Stimulated activated CD4-positive, alpha-beta T cell treated with anti-CD3 and anti-CD28 coated beads, Interleukin-15, amount 100 ng/mL, for 24 hours (primary cell): ENCODE data around the gene ADGRD2.

Experiments
- DNase-seq: peaks from one replicate; pipeline ENCODE4 v3.0.0-alpha.2; 2020

ADGRD2 gene

DNA sequence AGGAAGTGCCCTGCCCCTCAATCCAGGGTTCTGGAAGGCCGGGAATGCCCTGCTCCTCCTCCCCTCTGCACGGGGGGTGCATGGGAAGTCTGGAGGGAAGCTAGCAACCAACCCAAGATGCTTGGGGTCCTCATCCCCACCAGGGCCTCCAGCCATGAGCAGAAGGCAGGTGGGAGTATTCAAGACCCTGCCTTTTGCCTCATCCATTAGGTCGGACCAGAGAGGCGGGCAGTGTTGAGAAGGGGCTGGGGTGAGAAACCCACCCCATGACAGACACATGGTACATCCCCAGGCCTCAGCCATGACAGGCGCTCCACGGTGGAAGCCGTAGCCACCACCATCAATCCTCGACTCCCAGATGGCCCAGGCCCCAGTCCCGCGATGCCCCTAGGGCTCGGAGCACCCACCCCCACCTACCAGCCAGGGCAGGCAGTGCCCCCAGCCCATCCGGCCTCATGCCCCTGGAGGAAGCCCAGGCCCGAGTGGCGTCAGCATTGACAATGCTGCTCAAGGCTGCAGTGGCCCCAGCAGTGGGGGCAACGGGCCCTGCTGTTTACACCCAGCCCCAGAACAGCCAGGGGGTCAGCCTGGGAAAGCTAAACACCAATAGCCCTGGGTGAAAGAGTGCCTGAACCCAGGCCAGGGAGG, 48.4 kb downstream of the ADGRD2 start:
- DNase-seq: no peak

DNA sequence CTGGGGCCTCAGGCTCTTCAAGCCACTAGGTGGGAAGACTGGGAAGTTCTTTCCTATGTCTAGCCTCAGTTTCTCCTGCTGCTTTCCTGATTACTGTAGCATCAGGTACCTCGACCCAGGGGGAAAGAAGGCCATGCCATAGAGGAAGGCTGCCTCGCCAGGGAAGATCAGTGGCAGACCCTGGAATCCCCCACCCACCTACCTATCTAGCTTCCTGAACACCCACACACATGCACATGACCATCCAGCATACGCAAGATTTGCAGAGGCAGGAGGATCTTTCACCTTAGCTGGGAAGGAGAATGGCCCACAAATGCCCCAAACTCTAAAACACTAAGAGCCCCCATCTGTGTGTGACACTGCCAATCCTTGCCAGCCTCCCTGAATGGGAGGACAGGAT, 49.0 kb downstream of the ADGRD2 start:
- DNase-seq: no peak

DNA sequence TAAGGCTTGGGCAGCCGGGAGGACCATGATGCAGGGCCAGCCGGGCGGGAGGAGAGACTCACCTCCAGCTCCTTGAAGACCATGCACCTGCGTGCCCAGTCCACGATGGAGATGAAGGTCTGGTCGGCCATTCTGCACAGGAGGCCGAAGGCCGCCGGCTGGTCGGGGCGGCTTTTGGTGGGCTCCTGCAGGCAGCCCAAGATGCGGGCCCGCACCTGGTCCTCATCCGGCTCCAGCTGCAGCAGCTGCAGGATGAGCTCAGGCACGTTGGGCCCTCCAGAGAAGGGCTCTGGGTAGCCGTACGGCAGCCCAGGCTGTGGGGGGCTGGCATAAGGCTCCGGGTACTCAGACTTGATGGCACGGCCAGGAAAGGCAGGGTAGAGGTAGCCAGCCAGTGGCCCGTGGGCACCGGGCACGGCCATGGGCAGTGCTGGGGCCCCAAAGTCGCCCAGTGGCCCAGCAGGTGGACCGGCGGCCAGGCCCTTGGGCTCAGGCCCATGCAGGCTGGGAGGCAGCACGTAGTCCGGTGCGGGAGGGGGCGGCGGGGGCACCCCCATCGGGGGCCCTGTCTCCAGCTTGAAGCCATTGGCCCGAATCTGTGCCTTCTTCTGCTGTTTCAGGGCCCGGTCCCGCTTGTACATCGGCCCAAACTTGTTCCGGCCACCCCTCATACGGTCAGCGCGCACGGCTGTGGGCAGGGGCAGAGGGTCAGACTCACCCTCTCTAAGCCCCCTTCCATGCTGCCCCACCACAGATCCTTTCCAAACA, 50.0 kb downstream of the ADGRD2 start:
- no peak for DNase-seq

DNA sequence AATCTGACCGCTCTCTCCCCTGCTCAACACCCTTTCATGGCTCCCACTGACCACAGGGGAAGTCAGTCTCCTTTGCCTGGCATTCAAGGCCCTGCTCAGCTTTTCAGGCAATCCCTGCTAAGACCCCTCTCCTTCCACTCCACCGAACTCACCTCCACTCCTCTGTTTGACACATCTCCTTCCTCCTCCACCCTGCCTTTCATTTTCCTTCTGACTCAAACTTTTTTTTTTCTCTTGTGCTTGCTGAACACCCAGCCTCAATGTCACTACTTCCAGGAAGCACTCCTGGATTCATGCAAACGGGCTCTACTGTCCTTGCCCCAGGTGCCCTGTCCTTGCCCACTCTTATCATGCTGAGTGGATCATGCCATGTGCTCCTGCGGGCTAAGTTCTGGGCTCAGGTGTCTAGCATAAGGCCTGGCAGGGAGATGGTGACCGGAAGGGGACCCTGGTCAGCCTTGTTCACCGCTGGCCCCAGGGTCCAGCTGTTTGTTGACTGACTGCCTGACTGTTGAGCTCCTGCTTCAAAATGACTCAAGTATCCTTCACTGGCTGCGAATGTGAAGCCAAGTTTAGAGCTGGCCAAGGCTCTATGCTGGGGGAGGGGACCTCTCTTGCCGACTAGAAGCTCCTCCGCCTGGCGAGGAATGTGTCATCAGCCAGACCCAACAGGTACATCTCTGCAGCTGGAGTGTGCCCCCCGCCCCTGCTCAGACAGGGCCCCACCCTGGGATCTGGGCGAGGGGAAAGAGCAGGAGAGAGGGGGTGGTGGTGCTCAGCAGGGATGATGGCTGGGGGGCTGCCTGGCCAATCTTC, 50.8 kb downstream of the ADGRD2 start:
- no peak for DNase-seq

DNA sequence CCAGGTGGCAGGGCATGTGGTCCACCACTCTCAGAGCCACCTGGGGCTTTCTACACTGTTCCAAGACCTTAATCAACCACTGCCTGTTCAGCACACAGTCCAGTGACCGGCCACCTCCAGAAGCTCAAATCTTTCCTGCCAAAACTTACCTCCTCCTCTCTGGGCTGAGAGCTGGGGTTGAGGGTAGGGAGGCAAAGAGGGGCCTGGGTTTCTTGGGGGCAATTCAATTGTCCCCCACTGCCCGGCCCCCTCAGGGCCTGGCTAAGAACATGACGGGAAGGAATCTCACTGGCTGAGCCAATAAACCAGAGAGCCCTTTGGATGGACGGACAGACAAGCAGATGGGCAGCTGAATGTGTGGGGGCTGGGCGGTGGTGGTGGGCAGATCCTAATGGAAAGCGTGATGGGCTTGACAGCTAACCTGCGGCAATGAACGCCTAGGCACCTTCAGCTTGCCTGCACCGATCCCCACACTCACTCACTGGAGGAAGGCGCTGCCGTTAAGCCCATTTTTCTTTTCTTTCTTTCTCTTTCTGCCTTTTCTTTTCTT, 51.6 kb downstream of the ADGRD2 start:
- DNase-seq: no peak

DNA sequence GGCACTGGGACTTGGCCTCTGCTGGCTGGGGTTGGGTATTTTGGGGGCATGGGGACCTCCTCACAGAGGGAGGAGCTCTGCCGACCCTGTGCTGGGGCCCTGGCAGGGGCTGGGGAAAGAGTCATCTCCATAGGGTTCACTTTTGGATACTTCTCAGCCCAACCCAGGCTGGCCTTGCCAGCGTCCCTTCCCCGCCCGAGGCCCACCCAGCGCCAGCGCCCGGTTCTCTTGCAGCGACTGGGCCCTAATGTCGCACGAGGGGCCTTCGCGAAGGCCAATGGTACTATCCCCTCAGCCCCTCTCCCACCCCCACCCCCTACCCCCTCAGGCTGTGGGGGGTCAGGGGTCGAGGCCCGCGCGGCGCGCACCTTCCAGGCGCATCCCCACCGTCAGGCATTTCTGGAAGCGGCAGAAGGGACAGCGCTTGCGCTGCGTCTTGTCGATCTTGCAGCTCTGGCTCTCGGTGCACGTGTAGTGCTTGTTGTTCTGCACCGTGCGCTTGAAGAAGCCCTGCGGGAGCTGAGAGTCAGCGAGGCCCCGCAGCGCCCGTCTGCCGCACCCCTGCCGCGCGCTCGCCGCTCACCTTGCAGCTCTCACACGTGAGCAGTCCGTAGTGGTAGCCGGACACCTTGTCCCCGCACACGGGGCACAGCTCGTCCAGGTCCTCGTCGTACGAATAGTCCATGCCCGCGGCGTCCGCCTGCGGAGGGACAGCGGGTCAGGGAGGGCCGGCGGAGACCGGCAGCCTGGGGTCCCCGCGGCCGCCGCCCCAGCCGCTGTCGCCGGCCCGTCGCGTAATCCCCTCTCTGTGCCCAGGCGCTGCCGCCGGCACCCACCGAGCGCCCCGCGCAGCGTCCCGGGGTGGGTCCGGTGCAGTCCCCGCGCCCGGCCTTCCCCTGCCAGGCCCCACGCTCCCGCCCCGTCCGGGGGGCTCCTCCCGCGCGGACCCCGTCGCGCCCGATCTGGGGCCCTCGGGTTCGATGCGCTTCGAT, 52.8 kb downstream of the ADGRD2 start:
- no peak for DNase-seq

DNA sequence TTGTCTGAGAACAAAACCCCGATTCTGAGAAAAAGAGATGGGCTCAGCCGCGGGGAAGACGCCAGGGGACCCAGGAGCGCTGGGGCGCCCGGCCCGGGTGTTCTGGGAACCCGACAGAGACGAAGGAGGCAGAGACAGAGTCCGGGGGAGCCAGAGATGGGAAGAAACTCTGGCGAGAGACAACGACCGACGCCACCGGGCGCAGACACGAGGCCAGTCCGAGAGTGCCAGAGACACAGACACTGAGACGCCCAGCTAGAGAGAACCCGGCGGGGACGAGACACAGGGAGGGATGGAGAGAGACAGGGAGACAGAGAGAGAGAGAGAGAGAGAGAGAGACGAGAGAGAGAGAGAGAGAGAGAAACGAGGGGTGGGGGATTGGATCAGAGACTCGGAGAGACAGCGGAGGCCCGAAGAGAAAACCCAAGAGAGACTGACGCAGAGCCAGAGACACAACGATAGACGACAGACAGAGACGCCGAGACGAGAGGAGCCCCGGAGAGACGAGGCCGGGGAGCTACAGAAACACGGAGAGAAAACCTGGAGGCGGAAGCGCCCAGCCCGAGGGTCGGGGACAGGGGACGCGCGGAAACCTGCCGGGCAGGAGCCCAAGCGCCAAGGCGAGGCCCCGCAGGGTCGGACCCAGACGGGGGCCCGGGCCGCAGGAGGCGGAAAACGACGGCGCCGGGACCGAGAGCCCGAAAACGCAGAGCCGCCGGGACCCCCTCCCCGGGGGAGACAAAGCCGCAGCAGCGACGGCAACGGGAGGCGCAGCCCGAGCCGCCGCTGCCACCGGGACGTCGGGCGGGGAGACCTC, 53.7 kb downstream of the ADGRD2 start:
- no peak for DNase-seq

DNA sequence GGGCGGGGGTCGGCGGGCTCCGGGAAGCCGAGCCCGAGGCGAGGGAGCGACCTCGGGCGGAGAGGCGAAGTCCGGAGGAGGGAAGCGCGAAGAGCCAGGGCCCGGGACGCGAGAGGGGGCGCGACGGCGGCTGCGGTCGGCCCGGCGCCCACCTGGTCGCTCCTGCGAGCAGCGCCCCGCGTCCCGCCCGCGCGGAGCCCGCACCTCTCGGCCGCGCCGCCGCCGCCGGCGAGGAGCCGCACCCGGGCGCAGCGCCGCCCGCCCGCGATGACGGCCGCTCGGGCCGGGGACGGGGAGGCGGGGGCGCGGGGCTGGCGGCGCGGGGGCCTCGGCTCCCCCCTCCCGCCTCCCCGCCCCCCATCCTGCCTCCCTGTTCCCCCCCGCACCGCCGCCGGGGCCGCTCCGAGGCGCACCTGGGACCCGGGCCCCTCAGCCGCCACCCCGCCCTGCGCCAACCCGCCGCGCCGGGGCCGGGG, 54.3 kb downstream of the ADGRD2 start:
- DNase-seq: no peak

DNA sequence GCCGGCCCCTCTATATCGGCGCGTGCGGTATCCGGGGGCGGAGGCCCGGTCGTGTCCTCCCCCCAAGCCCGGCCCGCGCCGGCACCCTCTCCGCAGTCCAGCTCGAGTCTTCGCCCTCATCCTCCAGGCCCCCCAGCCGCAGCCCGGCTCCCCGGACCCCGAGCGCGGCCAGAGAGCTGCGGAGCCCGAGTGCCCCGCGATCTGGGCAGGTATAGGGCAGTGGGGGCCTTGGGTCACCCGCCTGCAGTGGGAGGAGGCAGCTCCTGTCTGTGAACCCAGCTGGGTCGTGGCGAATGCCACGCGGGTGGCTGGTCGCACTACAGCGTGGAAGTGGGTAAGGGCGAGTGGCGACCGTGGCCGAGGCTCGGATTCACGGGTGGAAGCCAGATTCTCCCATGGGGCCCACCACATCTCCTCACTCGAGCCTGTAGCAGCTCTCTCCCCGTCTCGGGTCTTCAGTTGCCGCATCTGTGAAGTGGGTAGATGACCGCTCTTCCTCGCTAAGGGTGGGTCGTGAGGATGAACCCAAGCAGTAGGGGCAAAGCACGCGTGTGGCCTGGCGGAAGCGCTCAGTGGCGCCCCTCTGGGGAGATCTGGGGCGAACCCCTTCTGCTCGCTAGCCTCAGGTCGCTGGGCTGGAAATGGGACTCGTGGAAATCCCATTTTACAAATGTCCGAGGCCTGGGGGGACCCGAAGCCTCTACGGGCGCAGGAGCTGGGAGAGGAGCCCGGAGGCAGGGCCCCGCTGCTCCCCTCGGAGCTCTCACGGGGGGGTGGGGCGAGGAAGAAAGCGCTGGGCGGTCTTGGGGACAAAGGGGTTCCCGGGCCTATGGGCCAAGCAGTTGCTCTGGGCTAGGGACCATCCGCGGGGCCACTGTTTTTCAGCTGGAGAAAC, 55.0 kb downstream of the ADGRD2 start:
- DNase-seq: no peak

DNA sequence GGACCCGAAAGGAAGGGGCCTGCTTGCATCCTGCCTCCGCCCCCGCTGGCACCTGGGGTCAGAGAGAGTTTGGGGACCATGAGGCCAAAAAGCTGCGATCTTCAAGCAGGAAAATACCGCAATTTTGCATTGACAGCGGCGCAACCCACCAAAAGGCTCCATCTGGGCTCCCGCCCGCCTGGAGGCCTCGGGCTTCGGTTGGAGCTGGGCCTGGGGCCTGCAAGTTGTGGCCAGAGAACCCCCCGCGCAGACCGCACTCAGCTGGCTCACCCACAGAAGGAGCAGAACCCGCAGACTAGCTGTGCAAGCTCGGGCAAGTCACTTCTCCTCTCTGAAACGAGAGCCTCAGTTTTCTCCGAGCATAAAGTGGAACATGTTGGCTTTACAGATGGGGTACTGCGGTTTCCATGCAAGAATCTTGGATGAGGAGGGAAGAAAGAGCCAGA, 55.7 kb downstream of the ADGRD2 start:
- no peak for DNase-seq

DNA sequence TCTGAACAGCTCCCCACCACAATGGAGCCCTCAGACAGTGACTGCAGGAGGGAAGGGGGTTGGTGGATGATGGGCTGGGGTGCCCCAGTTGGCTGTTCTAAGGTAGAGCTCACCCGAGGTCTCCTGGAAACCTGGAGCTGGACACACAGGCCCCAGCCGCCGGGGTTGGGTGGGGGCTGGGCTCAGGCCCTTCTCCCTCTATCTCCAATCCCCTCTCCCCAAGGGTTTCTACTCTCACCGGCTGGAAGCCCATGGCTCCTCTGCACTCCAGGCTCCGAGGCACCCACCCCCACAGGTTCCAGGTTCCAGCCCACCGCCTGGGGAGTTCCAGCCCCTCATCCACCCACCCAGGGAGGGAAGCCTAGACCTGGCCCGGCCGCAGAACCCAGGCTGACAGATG, 56.2 kb downstream of the ADGRD2 start:
- no peak for DNase-seq

DNA sequence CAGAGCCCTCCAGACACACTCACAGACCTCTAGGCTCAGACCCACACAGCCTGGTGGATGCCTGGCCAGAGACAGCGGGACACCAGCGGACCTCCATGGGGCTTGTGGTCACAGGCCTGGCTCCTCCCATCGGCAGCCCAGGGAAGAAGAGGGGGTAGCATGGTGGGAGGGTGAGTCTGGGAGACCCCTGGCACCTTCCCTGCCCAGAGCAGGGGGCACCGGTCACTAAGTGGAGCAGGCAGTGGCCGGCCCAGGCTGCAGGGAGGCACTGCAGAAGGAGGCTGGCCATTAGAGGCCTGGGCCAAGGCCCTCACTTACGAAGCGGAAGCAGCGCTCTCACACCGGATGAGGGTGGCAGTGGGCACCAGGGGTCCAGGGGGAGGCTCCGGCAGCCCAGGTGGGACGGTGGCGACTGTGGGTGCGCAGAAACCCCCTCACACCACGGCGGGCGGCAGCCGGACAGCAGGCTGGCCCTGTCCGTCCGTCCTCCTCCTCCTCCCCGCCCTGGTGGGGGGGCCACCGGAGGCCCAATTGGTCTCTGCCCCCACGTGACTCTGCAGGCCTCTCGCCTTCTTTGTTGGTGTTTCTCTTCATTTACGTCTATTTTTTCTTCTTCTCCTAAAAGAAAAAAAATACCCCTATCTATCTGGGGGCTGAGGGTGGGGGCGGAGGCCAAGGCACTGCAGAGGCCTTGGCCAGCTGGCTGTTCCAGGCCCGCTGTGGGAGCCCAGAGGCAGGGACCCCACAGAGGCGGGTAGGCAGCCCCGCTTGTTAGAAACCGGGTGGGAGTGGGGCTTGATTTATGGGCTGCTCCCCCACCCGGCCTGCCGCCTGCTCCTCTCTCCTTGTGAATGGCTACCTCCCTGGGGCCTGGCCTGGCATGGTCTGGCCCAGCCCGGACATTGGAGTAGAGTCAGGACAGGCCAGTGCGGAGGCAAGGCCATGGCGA, 57.0 kb downstream of the ADGRD2 start, which contains the start of gene NR5A1:
Gene NR5A1 (minus strand): TSS at position 469 of the 949 bp plus-strand sequence. CDS start 4,004 bp downstream, outside the sequence.
- no peak for DNase-seq

DNA sequence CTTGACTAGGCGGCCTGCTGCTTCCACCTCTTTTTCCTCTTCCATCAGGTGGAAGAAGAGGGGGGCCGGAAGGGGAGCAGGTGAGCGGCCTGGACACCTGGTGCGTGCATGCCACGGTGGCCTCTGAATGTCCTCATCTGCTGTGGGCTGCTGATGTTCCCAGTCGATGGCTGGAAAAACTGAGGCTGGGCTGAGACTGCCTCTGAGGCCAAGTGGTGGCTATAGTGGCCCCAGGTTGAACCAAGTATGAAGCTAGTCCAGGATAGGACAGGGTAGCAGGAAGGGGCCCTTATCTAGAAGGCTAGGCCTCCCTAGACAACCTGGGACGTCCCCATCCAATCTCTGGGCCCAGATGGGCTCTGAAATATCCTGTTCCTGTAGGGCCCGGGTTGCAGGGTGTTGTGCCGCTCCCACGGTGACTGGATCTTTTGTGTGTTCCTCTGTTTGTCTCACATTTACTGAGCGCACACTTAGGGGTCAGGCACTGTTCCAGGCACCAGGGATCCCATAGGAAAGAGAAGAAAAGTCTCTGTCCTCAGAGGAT, 57.7 kb downstream of the ADGRD2 start:
- no peak for DNase-seq

DNA sequence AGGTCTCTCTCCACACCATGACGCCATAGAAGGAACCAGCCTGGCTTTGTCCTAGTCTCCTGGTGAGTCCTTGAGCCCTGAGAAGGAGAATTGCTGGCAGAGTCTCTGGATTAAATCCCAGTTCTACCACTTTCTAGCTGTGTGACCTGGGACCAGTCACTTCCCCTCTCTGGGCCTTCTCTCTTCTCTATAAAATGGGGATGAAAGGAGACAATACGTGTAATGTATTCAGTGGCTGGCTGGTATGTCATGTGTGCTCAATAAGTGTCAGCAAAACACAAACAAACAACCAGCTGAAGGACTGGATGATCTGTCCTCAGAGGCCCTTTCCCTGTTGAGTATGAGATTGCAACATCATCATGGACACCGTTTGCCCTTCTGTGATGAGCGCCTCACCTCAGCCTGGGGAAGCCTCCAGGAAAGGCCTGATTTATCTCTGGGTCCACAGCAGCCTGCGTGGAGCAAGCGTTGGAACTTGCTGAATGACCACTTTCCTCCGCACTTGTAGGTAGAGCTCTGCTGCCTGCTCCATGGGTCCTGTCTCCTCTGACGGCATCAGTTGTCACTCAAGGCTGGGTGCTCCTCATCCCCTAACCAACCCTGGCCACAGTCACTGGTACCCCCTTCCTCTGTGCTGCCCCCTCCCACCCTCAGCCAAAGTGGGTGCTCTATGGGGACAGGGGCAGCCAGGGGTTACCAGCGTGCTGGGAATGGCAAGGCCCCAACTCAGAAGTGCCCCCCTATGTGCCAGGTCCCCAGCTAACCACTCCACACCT, 60.6 kb downstream of the ADGRD2 start:
- DNase-seq: no peak

DNA sequence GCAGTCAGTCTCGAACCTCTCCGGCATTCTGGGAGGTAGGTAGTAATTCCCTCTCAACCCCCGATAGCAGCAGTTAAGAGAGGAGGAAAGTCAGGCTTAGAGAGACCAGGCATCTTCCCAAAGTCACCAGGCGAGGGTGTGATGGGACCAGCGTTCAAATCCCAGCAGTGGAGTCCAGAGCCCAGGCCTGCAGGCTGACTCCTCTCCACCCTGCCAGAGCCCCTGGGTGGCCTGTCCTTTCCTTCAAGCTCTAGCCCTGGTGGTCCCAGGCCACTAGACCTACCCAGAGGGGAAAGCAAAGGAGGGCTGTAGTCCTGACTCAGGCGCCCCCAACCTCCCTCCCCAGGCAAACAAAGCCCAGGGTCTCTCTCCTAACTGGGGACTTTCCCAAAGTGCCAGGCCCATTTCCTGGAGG, 61.2 kb downstream of the ADGRD2 start:
- no peak for DNase-seq

DNA sequence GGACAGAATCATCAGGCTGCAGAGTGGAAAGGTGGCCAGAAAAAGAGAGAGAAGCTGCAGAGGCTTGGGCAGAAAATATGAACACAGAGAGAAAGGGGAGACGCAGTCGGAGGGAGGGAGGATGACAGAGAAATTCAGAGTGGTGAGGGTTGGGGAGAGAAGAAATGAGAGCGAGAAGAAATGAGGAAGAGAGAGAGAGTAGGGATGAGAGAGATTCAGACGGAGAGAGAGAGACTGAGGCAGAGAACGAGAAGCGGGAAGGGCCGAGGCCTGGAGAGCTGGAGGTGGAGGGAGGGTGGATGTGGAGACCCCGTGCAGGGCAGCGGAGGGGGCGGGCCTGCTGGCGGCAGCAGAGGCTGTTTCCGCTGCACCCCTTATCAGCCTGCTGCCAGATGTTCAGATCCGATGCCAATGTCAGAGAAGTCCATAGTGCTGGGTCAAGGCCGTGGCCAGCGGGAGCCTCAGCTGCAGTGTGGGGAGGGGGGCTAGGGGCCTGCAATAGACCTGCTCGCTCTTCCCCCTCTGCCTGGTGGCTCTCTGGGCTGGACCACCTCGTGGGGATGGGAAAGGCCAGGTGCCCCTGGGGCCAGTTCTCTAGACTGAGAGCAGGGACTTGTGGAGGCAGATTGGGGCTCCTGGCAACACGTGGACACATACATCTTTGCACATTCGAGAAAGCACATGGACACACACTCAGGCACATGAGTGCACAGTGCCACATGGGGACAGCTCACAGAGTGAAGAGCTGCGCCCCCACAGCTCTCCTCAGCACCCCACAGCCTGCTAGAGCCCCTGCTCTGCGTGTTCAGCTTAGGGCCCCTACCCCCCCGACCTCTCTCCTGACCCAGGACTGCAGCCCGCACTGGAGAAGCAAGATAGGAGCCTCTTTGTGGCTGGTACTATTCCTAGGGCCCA, 61.9 kb downstream of the ADGRD2 start:
- DNase-seq: no peak
